Mesenchymal stem cell (in vitro differentiated cells and primary cell): ENCODE results near the gene SCRN3.

Experiments used
- DNase-seq: peaks from one replicate; pipeline ENCODE4 v3.0.0-alpha.2; 2013
- H2AFZ ChIP-seq: one replicate; pipeline ENCODE4 v1.6.1; 2013; ENCODE audit warnings: low read depth, mild to moderate bottlenecking, control low read depth, inconsistent platforms, low read length, moderate library complexity
- H2AK5ac ChIP-seq: 2 replicates; pipeline ENCODE4 v1.6.1; 2013; ENCODE audit warnings: low read length, moderate library complexity, mild to moderate bottlenecking, inconsistent platforms; ENCODE audit not compliant: severe bottlenecking
- H2BK120ac ChIP-seq: one replicate; pipeline ENCODE4 v1.6.1; 2013; ENCODE audit warnings: low read depth, mild to moderate bottlenecking, inconsistent platforms, low read length, moderate library complexity
- H2BK12ac ChIP-seq, 2 experiments: one replicate each; pipeline ENCODE4 v1.6.1; 2013; ENCODE audit warnings: inconsistent platforms in 2 of 2, low read length in 2 of 2, mild to moderate bottlenecking in 2 of 2, moderate library complexity in 2 of 2, control low read depth in 1 of 2
- H2BK15ac ChIP-seq: one replicate; pipeline ENCODE4 v1.6.1; 2013; ENCODE audit warnings: mild to moderate bottlenecking, low read depth, inconsistent platforms; ENCODE audit not compliant: poor library complexity, severe bottlenecking
- H2BK5ac ChIP-seq: 2 replicates; pipeline ENCODE4 v1.6.1; 2013; ENCODE audit warnings: low read depth, mild to moderate bottlenecking, low read length, control low read depth, inconsistent platforms; ENCODE audit not compliant: poor library complexity, severe bottlenecking
- H3K14ac ChIP-seq, 2 experiments: one replicate each; pipeline ENCODE4 v1.6.1; 2013; ENCODE audit warnings: inconsistent platforms in 2 of 2, low read length in 2 of 2, control low read depth in 1 of 2, mild to moderate bottlenecking in 1 of 2, moderate library complexity in 1 of 2
- H3K18ac ChIP-seq, 2 experiments: one replicate each; pipeline ENCODE4 v1.6.1; 2013; ENCODE audit warnings: inconsistent platforms in 2 of 2, low read length in 2 of 2, control low read depth in 1 of 2, low read depth in 1 of 2, mild to moderate bottlenecking in 1 of 2
- H3K23ac ChIP-seq, 2 experiments: one replicate each; pipeline ENCODE4 v1.6.1; 2013; ENCODE audit warnings: inconsistent platforms in 2 of 2, low read length in 2 of 2, mild to moderate bottlenecking in 2 of 2, moderate library complexity in 2 of 2, control low read depth in 1 of 2
- H3K27ac ChIP-seq: 2 replicates; pipeline ENCODE4 v1.5.1; 2013; ENCODE audit warnings: mild to moderate bottlenecking, moderate library complexity, low read length, control low read depth, inconsistent platforms; ENCODE audit not compliant: poor library complexity, severe bottlenecking
- H3K27me3 ChIP-seq, 2 experiments: 2 replicates each; pipeline versions ENCODE4 v1.6.1 to v1.7.0; 2013; ENCODE audit warnings: low read length in 2 of 2, mild to moderate bottlenecking in 2 of 2, moderate library complexity in 2 of 2, control low read depth in 1 of 2, inconsistent platforms in 1 of 2; ENCODE audit not compliant: control insufficient read depth in 1 of 2, insufficient read depth in 1 of 2
- H3K36me3 ChIP-seq, 2 experiments: 2 replicates each; pipeline versions ENCODE4 v1.6.1 to v1.7.0; 2013; ENCODE audit warnings: low read length in 2 of 2, control low read depth in 1 of 2, inconsistent platforms in 1 of 2, low read depth in 1 of 2, mild to moderate bottlenecking in 1 of 2; ENCODE audit not compliant: insufficient read depth in 2 of 2, control insufficient read depth in 1 of 2
- H3K4ac ChIP-seq, 2 experiments: one replicate each; pipeline ENCODE4 v1.6.1; 2013; ENCODE audit warnings: inconsistent platforms in 2 of 2, low read length in 2 of 2, mild to moderate bottlenecking in 2 of 2, moderate library complexity in 2 of 2, control low read depth in 1 of 2, low read depth in 1 of 2
- H3K4me1 ChIP-seq: 2 replicates; pipeline ENCODE4 v1.6.1; 2013; ENCODE audit warnings: low read depth, low read length, control low read depth; ENCODE audit not compliant: control insufficient read depth, insufficient read depth
- H3K4me2 ChIP-seq: 2 replicates; pipeline ENCODE4 v1.6.1; 2013; ENCODE audit warnings: low read length, mild to moderate bottlenecking, inconsistent platforms; ENCODE audit not compliant: poor library complexity, severe bottlenecking
- H3K4me3 ChIP-seq, 2 experiments: 2 replicates each; pipeline versions ENCODE4 v1.5.1 to v1.7.0; 2013; ENCODE audit warnings: low read length in 2 of 2, mild to moderate bottlenecking in 2 of 2, control low read depth in 1 of 2, low read depth in 1 of 2; ENCODE audit not compliant: insufficient read depth in 1 of 2
- H3K79me1 ChIP-seq: replicated peaks from 2 replicates; pipeline ENCODE4 v1.6.1; 2013; ENCODE audit warnings: mild to moderate bottlenecking, control low read depth, low read length, inconsistent platforms; ENCODE audit not compliant: poor library complexity, severe bottlenecking
- H3K9ac ChIP-seq: 2 replicates; pipeline ENCODE4 v1.7.0; 2013; ENCODE audit warnings: mild to moderate bottlenecking, low read length, moderate library complexity
- H3K9me3 ChIP-seq: 2 replicates; pipeline ENCODE4 v1.7.0; 2013; ENCODE audit warnings: mild to moderate bottlenecking, low read length; ENCODE audit not compliant: control insufficient read depth
- H4K8ac ChIP-seq: one replicate; pipeline ENCODE4 v1.6.1; 2013; ENCODE audit warnings: inconsistent platforms, mild to moderate bottlenecking, low read length, moderate library complexity
- H4K91ac ChIP-seq: one replicate; pipeline ENCODE4 v1.6.1; 2013; ENCODE audit warnings: mild to moderate bottlenecking, low read length, inconsistent platforms
- WGBS: methylation state at CpG from one replicate; pipeline ENCODE4 v1.1.7; 2013; ENCODE audit warnings: mixed read lengths; 5-methylcytosine and 5-hydroxymethylcytosine counted together

SCRN3 gene

GRCh38 chr2:174449033-174449432 lies 53.5 kb downstream of the SCRN3 start:
- DNase-seq: no peak
- 100% methylated on average over 1 of the region's 2 CpGs for WGBS

GRCh38 chr2:174450021-174450816 lies 54.7 kb downstream of the SCRN3 start:
- no peak overlapping the region for H2AFZ ChIP-seq
- no peak overlapping the region for H4K91ac ChIP-seq

More at GRCh38 chr2:174449033-174449432, 53.5 kb downstream of the SCRN3 start:
- H3K23ac ChIP-seq: no peak overlapping the region
- H3K27ac ChIP-seq: no peak overlapping the region
- no peak overlapping the region for H2BK12ac ChIP-seq
- no peaks in the 10 kb centered on the region for H3K9me3 ChIP-seq
- H3K4ac ChIP-seq: no peak overlapping the region
- H4K91ac ChIP-seq: no peak overlapping the region
- H3K18ac ChIP-seq: no peak overlapping the region
- peaks cover 1% of the 10 kb centered on the region for H3K4me1 ChIP-seq
- no peaks in the 10 kb centered on the region for H3K27me3 ChIP-seq
- H2BK15ac ChIP-seq: no peak overlapping the region
- H2BK5ac ChIP-seq: no peak overlapping the region
- no peak overlapping the region for H3K4me2 ChIP-seq
- H2AFZ ChIP-seq: no peak overlapping the region
- no peak overlapping the region for H3K4me3 ChIP-seq
- H3K79me1 ChIP-seq: no peaks in the 10 kb centered on the region
- H3K36me3 ChIP-seq: peaks cover 0 to 3% of the 10 kb centered on the region in 2 experiments
- no peak overlapping the region for H3K14ac ChIP-seq
- no peak overlapping the region for H3K9ac ChIP-seq
- H2AK5ac ChIP-seq: no peak overlapping the region
- H4K8ac ChIP-seq: no peak overlapping the region
- H2BK120ac ChIP-seq: no peak overlapping the region

GRCh38 chr2:174454566-174454965 lies 59.0 kb downstream of the SCRN3 start:
- WGBS: 98% methylated on average over 2 of the region's 2 CpGs
- H4K8ac ChIP-seq: no peak overlapping the region
- no peaks in the 10 kb centered on the region for H3K79me1 ChIP-seq
- no peak overlapping the region for H3K27ac ChIP-seq
- H3K23ac ChIP-seq: no peak overlapping the region
- no peak overlapping the region for H2BK15ac ChIP-seq
- no peak overlapping the region for H2AK5ac ChIP-seq
- H3K9me3 ChIP-seq: no peaks in the 10 kb centered on the region
- H3K4ac ChIP-seq: no peak overlapping the region
- H3K27me3 ChIP-seq: no peaks in the 10 kb centered on the region
- H3K36me3 ChIP-seq: peaks cover 0 to 5% of the 10 kb centered on the region in 2 experiments
- no peak overlapping the region for H3K4me3 ChIP-seq
- H3K9ac ChIP-seq: no peak overlapping the region
- no peak overlapping the region for H4K91ac ChIP-seq
- no peak overlapping the region for H3K4me2 ChIP-seq
- peaks cover 2% of the 10 kb centered on the region for H3K4me1 ChIP-seq
- H3K18ac ChIP-seq: no peak overlapping the region
- no peak overlapping the region for H2BK120ac ChIP-seq
- H2AFZ ChIP-seq: no peak overlapping the region
- no peak overlapping the region for H3K14ac ChIP-seq
- H2BK5ac ChIP-seq: no peak overlapping the region
- DNase-seq: no peak
- no peak overlapping the region for H2BK12ac ChIP-seq

More at GRCh38 chr2:174450021-174450816, 54.7 kb downstream of the SCRN3 start:
- H3K9ac ChIP-seq: no peak overlapping the region
- no peaks in the 10 kb centered on the region for H3K9me3 ChIP-seq
- H2BK15ac ChIP-seq: no peak overlapping the region
- H2AK5ac ChIP-seq: no peak overlapping the region
- H3K27me3 ChIP-seq: no peaks in the 10 kb centered on the region
- H3K14ac ChIP-seq: no peak overlapping the region
- no peak overlapping the region for H3K18ac ChIP-seq
- H4K8ac ChIP-seq: no peak overlapping the region
- H2BK12ac ChIP-seq: no peak overlapping the region
- no peak overlapping the region for H2BK5ac ChIP-seq
- DNase-seq: no peak
- no peak overlapping the region for H3K27ac ChIP-seq
- WGBS: 100% methylated on average over 3 of the region's 4 CpGs
- no peak overlapping the region for H3K4ac ChIP-seq
- H3K79me1 ChIP-seq: no peaks in the 10 kb centered on the region
- no peak overlapping the region for H3K4me3 ChIP-seq
- H3K4me2 ChIP-seq: no peak overlapping the region
- peaks cover under 1% of the 10 kb centered on the region for H3K4me1 ChIP-seq
- no peak overlapping the region for H3K23ac ChIP-seq
- H3K36me3 ChIP-seq: peaks cover 0 to 3% of the 10 kb centered on the region in 2 experiments
- H2BK120ac ChIP-seq: no peak overlapping the region

- H3K9ac ChIP-seq: no peak overlapping the region
- 100% methylated on average over 1 of the region's 1 CpG for WGBS
Measured at GRCh38 chr2:174461221-174461620, 65.7 kb downstream of the SCRN3 start.

More at GRCh38 chr2:174461221-174461620, 65.7 kb downstream of the SCRN3 start:
- Histone ChIP-seq H2AK5ac (no peak overlapping the region), H4K91ac (no peak overlapping the region), H3K14ac (no peak overlapping the region), H2BK15ac (no peak overlapping the region), H3K4ac (no peak overlapping the region), H3K79me1 (no peaks in the 10 kb centered on the region), H3K9me3 (no peaks in the 10 kb centered on the region), H3K4me1 (no peaks in the 10 kb centered on the region), H2BK120ac (no peak overlapping the region), H2AFZ (no peak overlapping the region), H3K4me3 (no peak overlapping the region), H4K8ac (no peak overlapping the region), H3K18ac (no peak overlapping the region), H3K4me2 (no peak overlapping the region), H2BK12ac (no peak overlapping the region), H2BK5ac (no peak overlapping the region), H3K23ac (no peak overlapping the region), H3K36me3 (peaks cover 0 to 3% of the 10 kb centered on the region in 2 experiments), H3K27me3 (no peaks in the 10 kb centered on the region), H3K27ac (no peak overlapping the region)
- DNase-seq: no peak
